SHP77 treated with DMSO at 0.1 percent for 48 hours (cell line): ENCODE measurements around the gene FAM199X.

Experiments used
- DNase-seq: peaks from one replicate; lab custom pipeline; 2025; lab: John Stamatoyannopoulos, UW

FAM199X gene

DNA sequence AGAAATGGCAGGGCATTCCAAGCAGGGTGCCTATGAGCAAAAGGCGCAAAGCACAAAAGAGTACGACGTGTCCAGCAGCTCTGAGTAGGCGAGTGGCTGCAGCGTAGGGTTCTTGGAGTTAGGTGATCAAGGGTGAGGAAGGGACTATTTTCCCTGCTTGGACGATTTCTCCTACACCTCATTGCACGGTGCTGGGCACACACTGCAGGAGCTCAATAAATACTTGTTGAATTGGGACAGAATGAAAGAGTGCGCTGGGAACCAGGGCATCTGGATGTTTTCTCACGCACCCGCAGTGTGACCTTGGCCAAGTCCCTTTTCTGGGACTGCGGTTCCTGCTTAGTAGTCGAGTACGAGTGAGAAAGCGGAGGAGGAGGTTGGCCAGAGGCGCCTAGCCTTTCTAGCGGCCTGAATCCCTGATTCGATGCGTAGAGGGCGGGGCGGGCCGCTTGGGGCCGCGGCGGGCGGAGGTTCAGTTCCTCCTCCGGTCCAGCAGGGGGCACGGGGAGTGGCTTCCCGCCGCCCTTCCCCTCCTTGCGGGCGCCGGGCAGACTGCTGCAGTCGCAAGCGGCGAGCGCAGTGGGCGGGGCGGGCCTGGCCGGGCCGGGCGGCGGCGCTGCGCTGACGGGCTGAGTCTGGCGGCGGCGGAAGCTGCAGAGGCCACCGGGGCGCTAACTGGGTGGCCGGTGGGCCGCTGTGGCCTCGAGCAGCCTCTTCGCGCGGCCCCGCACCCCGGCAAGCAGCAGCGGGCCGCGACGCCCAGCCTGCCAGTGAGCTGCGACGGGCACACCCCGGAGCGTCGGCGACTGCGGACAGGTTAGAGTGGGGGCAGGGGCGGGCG, at the start of gene FAM199X:
Gene FAM199X, plus strand, starts transcription at position 560 of the 841 bp plus-strand sequence. CDS start 333 bp downstream, outside the sequence.
- DNase-seq = peak; percentile 74

DNA sequence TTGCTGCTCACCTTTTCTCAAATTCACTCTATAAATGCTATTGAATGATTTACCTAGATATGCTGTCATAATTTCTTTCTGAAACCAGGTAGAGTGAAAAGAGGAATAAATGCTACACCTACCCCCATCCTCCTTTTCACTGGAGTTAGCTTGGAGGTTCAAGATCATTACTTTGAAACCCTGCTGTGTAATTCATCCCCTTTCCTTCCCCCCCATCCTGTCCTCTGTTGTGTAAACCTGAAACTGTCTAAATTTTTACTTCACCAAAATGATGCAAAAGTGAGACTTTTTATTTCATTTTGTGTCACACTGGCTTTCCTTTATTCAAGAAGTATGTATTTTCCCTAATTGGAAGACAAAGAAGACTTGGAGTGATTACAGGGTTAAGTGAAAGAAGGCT, 48.5 kb upstream of the FAM199X start:
- DNase-seq = no peak

DNA sequence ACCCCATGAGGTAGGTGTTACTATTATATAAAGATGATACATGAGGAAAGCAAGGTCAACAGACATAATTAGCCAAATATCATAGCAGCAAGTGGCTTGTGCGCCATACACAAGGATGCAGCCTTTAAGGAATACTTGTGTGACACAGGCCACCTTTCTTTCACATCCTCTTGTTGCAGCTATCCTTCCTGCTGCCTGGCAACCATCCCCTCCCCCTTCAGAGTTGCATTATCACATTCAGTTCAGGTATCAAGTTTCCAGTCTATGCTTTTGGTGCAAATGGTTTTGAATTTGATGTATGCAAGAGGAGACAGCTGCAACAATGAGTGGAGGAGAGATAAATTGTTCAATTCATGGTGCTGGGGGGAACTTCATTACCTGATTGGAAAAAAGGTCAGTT, 47.5 kb upstream of the FAM199X start:
- no peak for DNase-seq

DNA sequence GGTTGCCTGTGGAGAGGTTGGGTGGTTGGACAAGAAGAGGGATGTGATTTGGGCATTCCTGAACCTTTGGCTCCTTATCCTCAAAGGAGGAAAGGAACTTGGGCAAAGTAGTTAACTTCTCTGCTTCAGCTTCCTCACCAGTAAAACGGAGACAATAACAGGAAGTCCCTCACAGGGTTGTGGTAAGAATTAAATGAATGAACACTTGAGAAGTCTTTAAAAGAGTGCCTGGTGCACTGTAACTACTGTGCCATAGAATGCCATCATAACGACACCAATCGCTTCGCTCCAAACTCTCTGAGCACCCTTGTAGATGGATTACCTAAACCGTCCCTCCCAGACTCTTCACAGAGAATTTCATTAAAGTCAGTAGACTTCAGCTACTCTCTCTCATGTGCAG, 43.4 kb upstream of the FAM199X start:
- no peak for DNase-seq

DNA sequence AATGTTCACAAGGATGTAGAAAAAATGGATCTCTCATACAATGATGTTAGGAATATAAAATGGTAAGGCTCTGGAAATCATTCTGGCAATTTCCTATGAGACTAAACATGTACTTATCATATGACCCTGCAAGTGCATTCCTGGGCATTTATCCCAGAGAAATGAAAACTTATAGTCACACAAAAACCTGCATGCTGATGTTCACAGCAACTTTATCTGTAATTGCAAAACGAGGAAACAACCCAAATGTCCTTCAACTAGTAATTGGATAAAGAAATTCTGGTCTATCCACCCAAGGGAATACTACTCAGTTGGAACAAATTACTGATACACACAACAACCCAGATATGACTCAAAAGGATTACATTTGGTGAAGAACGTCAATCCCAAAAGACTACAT, 39.4 kb upstream of the FAM199X start:
- DNase-seq = no peak

DNA sequence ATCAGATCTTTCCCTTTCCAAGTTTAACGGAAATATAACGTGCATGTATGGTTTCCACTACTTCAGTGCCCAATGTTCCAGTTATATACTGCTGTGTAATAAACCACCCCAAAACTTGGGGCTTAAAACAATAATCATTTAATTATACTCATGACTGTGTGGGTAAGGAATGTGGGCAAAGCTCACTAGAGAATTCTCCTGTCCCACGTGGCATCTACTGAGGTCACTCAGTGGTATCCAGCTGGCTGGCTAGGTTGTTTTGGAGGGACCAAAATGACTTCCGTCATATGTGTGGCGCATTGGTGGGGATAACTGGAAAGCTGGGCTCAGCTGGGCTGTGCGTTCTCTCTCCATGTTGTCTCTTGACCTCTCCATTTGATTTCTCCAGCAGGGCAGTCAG, 35.4 kb upstream of the FAM199X start:
- no peak for DNase-seq

DNA sequence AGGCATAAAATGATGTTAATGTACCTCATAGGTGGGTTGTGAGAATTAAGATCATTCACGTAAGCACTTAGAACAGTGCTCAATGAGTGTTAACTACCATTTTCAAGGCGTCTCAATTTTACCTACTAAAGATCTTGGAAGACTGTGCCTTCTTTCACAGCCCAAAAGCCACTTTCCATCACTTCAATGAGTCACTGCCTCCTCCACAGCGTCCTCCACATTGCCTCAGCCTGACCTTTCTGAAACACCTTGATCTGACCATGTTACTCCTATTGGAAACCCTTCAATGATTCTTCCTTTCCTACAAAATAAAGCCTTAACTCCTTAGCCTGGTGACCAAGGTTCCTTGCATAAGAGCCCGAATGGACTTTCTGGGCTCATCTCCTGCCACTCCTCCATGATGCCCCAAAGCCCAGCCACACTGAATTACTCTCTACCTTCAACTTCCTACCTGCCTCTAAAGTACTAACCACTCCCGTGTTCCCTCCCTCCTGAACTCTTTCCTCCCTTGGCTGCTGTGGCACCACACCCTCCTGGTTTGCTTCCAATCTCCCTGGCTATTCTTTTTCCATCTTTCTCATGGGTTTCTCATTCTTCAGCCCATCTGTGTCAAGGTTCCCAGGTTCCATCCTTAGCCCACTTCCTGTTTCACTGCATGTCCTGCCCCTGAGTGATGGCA, 31.5 kb upstream of the FAM199X start:
- DNase-seq = no peak

DNA sequence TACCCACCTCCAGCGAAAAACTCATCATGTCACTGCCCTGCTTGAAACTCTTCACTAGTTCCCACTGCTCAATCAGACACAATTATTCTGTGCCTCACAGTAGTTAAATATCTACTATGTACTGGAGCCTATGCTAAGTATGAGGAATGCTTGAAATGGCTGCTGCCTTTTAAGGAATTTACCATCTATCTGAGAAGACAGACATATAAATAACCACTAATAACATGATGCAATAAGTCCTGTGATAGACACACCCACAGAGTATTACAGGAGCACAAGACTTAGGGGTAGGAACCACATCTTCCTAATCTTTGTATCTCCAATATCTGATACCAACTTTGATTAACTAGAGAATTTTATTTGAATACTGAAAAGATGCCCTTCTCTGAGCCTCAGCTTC, 30.6 kb upstream of the FAM199X start:
- no peak for DNase-seq

DNA sequence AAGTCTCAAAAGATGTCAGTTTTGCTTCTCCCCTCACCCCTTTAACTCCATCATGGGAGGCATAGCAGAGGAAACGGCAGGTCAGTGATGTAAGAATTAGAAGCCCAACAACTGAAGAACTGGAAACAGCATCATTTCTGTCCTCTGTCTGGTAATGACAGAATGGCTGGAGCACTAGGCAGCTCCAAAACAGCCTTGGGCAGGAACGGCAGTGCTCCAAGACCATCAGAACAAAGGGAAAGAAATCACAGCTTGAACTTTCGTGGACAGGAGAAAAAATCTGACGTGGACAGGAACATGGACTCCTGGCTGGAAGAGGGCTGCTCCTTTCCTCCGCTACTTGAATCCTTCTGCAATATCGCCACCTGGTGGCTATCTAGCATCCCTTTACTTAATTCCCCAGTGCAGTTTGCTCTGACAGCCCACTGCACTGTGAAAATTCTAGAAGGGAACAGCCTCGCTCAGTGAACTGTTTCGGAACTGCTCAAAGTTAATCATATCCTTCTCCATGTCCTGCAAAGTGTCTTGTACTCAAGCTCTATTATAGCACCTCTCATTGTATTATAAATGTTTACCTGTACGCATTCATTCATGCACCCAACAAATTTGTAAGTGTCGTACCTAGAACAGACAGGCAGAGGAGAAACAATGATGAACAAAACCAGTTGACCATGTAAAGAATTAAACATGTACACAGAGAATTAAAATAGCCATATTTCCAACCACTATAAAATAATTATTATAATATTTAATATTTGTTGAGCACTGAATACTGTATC, 29.8 kb upstream of the FAM199X start:
- peak; percentile 22 for DNase-seq

DNA sequence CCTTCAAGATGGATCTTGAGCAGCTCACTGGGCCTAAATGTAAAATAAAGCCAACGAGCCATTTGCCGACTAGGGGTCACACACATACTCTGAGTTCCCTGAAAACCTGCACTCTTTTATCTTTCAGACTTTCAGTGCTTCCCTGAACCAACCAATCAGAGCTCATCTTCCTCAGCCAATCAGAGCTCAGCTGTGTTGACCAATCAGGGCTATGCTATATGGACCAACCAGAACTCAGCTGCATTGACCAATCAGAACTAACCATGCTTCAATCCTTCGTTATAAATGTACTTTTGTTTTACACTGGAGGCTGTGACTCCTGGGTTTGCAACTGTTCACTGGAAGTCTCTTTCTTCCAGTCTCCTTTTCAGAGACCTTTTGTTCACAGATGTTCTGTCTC, 28.8 kb upstream of the FAM199X start:
- no peak for DNase-seq

DNA sequence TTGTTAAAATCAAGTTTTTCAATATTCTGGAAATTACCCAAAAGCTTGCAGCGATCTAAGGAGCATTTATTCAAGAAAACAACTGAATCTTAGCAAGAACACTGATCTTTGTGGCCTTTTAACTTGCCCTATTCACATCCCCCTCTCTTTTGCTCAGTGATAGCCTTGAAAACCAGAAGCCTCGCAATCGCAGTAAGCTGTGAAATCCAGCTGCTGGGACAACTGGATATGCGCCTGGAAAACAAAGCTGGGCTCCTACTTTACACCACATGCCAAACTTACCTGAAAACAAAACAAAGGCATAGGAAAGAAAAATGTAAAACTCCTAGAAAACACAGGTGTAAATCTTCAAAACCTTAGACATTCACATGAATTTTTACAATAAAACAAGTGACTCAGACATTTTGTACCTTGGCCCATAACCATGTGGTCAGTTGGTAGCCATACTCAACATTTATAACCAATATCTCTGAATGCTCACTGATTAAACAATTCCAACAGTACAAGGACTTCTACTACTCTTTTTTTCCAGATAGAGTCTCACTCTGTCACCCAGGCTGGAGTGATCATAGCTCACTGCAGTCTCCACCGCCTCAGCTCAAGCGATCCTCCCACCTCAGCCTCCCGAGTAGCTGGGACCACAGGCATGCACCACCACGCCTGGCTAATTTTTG, 25.0 kb upstream of the FAM199X start:
- DNase-seq = no peak

DNA sequence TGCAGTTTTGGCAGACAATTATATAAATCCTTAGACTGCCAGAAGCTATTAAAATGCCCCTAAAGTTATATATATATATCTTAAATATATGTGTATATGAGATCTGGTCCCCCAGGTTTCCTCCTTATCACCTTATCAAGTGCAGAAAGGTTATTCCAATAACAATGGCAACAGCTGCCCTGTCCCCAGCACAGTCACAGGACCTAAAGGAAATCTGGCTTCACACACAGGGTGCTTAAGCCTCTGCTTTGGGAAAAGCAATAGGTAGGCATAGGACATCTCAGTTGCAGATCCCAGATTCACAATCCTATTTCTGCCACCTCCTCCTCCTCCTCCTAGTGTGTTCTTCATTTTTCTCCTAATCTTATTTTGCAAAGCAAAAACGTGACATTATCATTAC, 15.2 kb upstream of the FAM199X start:
- DNase-seq = no peak

DNA sequence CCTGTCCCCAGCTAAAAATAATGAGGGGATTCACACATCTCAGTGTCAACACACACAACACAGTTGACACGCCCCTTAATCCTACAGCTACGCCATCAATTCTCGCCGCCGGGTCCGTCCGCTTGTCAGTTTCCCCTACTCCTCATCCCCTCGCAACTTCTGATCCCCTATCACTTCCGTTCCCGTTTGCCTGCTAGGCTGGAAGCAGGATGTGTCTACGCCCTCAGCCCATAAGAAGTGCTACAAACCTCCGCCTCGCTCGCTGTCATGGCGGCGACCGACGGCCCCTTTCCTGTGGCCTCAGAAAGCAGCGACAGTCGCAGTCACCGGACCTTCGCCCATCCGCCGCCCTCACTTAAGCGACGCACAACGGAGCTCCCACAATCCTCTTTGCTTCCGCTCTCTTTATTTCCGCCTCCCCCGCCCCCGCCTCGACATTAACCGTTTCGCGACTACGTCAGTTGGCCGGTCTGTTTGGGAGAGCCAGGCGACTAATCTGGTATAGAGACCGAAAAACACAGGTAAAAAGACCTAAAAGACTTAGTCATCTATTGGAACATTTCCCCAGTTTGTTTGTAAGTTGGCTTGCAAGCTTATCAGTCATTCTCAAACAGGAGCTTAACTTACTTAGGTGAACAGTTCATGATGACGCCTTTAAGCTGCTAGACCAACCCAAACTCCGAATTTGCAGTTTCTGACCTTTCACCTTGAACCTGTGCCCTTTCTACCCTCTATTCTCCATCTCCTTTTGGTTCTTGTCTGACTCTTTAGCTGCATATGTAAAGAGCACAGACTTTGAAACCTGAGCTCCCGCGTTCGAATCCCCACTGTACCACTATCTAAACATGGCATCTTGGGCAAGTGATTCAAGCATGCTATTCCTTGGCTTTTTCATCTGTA, 9.4 kb upstream of the FAM199X start, which contains the start of gene SLC25A53:
Gene SLC25A53, minus strand, starts transcription at position 380 of the 900 bp plus-strand sequence. CDS start 51,752 bp downstream, outside the sequence.
- DNase-seq = peak; percentile 68

DNA sequence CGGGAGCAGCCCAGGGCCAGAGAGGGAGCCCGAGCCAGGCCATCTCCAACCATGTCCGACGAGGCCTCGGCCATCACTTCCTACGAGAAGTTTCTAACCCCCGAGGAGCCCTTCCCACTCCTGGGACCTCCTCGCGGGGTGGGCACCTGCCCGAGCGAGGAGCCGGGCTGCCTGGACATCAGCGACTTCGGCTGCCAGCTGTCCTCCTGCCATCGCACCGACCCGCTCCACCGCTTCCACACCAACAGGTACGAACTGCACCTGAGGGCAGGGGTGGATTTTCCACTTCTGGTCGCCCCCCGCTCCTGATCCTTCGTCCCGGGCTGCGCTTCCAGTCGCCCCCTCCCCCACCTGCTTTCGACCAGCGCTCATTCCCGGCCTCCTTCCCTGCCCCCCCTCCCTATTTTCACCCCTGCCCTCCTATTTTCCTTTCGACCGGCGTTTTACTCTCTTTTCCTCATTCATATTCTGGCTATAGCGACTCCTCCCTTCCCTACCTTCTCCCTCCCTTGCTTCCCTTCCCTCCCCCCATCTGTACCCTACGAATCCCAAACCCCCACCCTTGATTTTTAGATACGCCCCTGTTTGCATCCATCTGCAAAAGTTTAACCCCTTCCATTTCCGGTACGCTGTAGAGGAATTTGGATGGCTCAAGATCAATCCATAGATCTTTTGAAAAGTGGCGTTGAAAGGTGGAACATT, 633 bp downstream of the FAM199X start:
- DNase-seq = no peak

DNA sequence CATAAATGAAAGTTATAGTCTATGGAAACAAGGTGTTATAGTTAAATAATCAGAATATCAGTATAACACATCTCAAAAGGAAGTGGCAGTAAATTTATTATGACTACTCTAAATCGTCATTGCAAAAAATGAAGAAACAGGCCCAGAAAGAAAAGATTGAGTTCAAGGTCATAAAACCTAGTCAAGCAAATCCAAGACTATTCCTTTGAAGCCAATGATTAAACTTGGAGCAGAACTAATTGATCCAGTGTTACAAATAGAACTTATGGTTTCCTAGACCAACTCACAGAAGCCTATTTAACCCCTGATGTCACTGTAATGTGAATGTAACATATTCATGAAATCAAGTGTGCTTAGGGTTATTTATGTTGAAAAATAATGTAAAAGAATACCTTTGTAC, 1.9 kb downstream of the FAM199X start:
- no peak for DNase-seq

DNA sequence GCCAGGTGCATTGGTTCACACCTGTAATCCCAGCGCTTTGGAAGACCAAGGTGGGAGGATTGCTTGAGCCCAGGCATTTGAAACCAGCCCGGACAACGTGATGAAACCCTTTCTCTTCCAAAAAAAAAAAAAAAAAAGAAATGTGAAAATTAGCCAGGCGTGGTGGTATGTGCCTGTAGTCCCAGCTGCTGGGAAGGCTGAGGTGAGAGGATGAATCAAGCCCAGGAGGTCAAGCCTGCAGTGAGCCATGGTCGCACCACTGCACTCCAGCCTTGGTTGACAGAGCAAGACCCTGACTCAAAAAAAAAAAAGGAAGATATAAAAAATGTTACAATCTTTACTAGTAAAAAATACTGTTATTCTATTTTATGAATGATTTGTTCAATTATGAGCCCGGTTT, 5.9 kb downstream of the FAM199X start:
- DNase-seq = no peak

DNA sequence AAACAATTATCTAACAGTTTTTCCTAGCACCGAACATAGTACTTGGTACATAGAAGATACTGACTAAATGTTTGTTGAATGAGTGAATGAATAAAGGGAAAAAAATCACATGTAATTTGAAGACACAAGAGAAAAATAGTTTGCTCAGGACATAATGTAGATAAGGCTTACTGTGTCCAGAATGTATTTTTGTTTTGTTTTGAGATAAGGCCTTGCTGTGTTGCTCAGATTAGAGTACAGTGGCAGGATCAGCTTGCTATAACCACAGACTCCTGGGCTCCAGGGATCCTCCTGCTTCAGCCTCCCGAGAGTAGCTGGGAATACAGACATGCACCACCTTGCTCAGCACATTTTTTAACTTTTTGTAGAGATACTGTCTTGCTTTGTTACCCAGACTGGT, 6.5 kb downstream of the FAM199X start:
- DNase-seq = no peak

DNA sequence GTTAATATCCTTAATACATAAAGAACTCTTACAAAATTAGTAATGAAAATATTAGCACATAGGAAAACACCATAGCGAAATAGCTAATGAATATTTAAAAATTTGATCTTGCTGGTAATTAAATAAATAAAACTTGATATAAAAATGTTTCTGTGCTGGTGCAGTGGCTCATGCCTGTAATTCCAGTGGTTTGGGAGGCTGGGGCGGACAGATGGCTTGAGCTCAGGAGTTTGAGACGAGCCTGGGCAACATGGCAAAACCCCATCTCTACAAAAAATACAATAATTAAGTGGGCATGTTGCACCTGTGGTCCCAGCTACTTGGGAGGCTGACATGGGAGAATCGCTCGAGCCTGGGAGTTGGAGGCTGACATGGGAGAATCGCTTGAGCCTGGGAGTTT, 7.6 kb downstream of the FAM199X start:
- no peak for DNase-seq

DNA sequence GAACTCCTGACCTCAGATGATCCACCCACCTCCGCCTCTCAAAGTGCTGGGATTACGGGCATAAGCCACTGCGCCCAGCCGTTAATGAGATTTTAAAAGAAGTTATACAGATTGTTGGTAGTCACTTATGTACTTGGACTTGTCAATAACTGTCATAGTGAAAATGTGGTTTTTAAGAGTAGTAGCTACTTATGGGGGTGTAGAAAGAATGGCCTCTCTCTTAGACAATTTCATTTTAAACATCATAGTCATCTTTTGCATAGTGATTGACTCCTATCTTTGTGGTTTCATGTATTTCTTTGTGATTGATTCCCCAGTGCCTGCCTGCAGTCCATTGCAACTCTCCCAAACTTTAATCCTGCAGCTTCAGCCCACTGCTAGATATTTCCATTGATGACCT, 17.4 kb downstream of the FAM199X start:
- no peak for DNase-seq

DNA sequence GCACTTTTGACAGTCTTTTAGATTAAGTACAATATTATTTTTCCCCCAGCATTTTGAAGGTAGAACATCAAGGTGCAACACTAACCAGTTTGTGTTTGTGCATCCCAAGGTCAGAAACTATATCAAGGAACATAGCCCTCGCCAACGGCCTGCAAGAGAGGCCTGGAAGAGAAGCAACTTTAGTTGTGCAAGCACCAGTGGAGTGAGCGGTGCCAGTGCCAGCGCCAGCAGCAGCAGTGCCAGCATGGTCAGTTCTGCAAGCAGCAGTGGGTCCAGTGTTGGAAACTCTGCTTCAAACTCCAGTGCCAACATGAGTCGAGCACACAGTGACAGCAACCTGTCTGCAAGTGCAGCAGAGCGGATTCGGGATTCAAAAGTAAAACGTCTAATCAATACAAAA, 21.7 kb downstream of the FAM199X start:
- DNase-seq = no peak
